Smooth muscle cell (in vitro differentiated cells): ENCODE results near the gene SRSF9. TPM values are rescaled to one million over a fixed set of nuclear protein-coding genes. Genes with fewer than 3 reads are reported as not detected.
"Not testable (repeated sequence)": the region's sequence is repeated elsewhere in the genome, so short reads cannot be mapped to it uniquely, and the experiment has no call there.

Source experiments
- DNase-seq: peaks from one replicate; lab custom pipeline; 2025; ENCODE audit not compliant: unreplicated experiment; lab: John Stamatoyannopoulos, UW
- H2AFZ ChIP-seq: fragments of 200-600 bp; sonication (generic); 2 replicates; pipeline ENCODE4 v1.6.0; 2016; ENCODE audit warnings: antibody characterized with exemption, low read depth, mild to moderate bottlenecking
- H3F3A ChIP-seq: fragments of 200-600 bp; sonication (generic); 2 replicates; pipeline ENCODE4 v1.6.0; 2017; ENCODE audit warnings: antibody characterized with exemption, low read depth
- H3K27ac ChIP-seq: fragments of 200-600 bp; sonication (generic); 2 replicates; pipeline ENCODE4 v1.5.1; 2016; ENCODE audit warnings: low read depth, mild to moderate bottlenecking
- H3K27me3 ChIP-seq: fragments of 200-600 bp; sonication (generic); 2 replicates; pipeline ENCODE4 v1.6.1; 2016; ENCODE audit warnings: low read depth, mild to moderate bottlenecking
- H3K36me3 ChIP-seq: fragments of 200-600 bp; sonication (generic); 2 replicates; pipeline ENCODE4 v1.5.1; 2016; ENCODE audit warnings: low read depth
- H3K4me1 ChIP-seq: fragments of 200-600 bp; sonication (generic); 2 replicates; pipeline ENCODE4 v1.5.1; 2016; ENCODE audit warnings: low read depth
- H3K4me2 ChIP-seq: fragments of 200-600 bp; sonication (generic); 2 replicates; pipeline ENCODE4 v1.6.0; 2016; ENCODE audit warnings: mild to moderate bottlenecking
- H3K4me3 ChIP-seq: fragments of 200-600 bp; sonication (generic); 2 replicates; pipeline ENCODE4 v1.5.1; 2016; ENCODE audit warnings: mild to moderate bottlenecking
- H3K79me2 ChIP-seq: fragments of 200-600 bp; sonication (generic); 2 replicates; pipeline ENCODE4 v1.6.0; 2016; ENCODE audit warnings: low read depth, mild to moderate bottlenecking
- H3K9ac ChIP-seq: fragments of 200-600 bp; sonication (generic); 2 replicates; pipeline ENCODE4 v1.6.0; 2016; ENCODE audit warnings: low read depth
- H3K9me3 ChIP-seq: fragments of 200-600 bp; sonication (generic); replicated peaks from 2 replicates; pipeline ENCODE4 v1.5.1; 2016; ENCODE audit warnings: low read depth
- H4K20me1 ChIP-seq: fragments of 200-600 bp; sonication (generic); 2 replicates; pipeline ENCODE4 v1.6.0; 2016; ENCODE audit warnings: low read depth
- CTCF ChIP-seq: fragments of 200-600 bp; sonication (generic); IDR thresholded peaks from 2 replicates; pipeline ENCODE4 v1.5.1; 2017; ENCODE audit warnings: borderline replicate concordance, mild to moderate bottlenecking, antibody characterized with exemption; ENCODE audit not compliant: insufficient read depth, poor library complexity, severe bottlenecking
- WGBS: methylation state at CpG from one replicate; pipeline ENCODE4 v1.1.7; 2016; ENCODE audit warnings: low lambda C conversion rate; 5-methylcytosine and 5-hydroxymethylcytosine counted together
- polyA plus RNA-seq: library from polyadenylated mRNA; unstranded; fragments of >200 nt; fragmentation: Nextera tagmentation; extraction: Ambion mirVana; gene quantifications from 2 replicates; pipeline ENCODE4 v1.2.1, GENCODE V29; 2016
- total RNA-seq: library from RNA; depleted of rRNA; stranded (reverse); fragments of >200 nt; gene quantifications from 2 replicates; pipeline ENCODE4 v1.2.3, GENCODE V29; 2014

The SRSF9 gene
- total RNA-seq (133 and 148 TPM in 2 replicates), polyA plus RNA-seq (264 and 289 TPM in 2 replicates)

- Histone ChIP-seq H2AFZ (peak within 1 kb of the TSS; percentile 86), H3K79me2 (peaks cover 76% of the 10 kb centered on the region), H3K4me2 (peak within 1 kb of the TSS; percentile 99), H3F3A (no peaks in the 10 kb centered on the region), H3K36me3 (no peaks in the 10 kb centered on the region), H4K20me1 (peaks cover 44% of the 10 kb centered on the region), H3K9ac (peak within 1 kb of the TSS; percentile 95), H3K27me3 (no peaks in the 10 kb centered on the region), H3K9me3 (no peaks in the 10 kb centered on the region), H3K4me3 (peak within 1 kb of the TSS; percentile 99), H3K27ac (peak within 1 kb of the TSS; percentile 95), H3K4me1 (peaks cover 11% of the 10 kb centered on the region)
- DNase-seq, result peak; percentile 89
- 1% methylated on average over 80 of the region's 88 CpGs for WGBS
- TF ChIP-seq CTCF, result peak; percentile 85
Observed at GRCh38 chr12:120469450-120470149, at the start of gene SRSF9. Gene SRSF9 (minus strand): TSS chr12:120469748. CDS start chr12:120469609, 139 bp downstream.

- not testable (repeated sequence) for H3K27me3 ChIP-seq, H3K4me3 ChIP-seq, H2AFZ ChIP-seq, H3K27ac ChIP-seq, H4K20me1 ChIP-seq, H3F3A ChIP-seq, H3K36me3 ChIP-seq, H3K79me2 ChIP-seq, H3K9ac ChIP-seq, H3K4me1 ChIP-seq, DNase-seq, H3K9me3 ChIP-seq, H3K4me2 ChIP-seq
- 94% methylated on average over 8 of the region's 8 CpGs for WGBS
Observed at GRCh38 chr12:120519324-120519723, 49.8 kb upstream of the SRSF9 start.

- 93% methylated on average over 2 of the region's 2 CpGs for WGBS
- H3F3A ChIP-seq, result no peaks in the 10 kb centered on the region
- TF ChIP-seq CTCF, result no peak
- no peaks in the 10 kb centered on the region for H3K79me2 ChIP-seq
- no peak overlapping the region for H3K4me2 ChIP-seq
- no peaks in the 10 kb centered on the region for H3K36me3 ChIP-seq
- no peak overlapping the region for H3K4me3 ChIP-seq
- no peak overlapping the region for H3K27ac ChIP-seq
- H3K27me3 ChIP-seq, result no peaks in the 10 kb centered on the region
- H3K9ac ChIP-seq, result no peak overlapping the region
- H3K4me1 ChIP-seq, result no peaks in the 10 kb centered on the region
- no peaks in the 10 kb centered on the region for H3K9me3 ChIP-seq
- no peak overlapping the region for H2AFZ ChIP-seq
- H4K20me1 ChIP-seq, result no peaks in the 10 kb centered on the region
- DNase-seq, result no peak
Observed at GRCh38 chr12:120515496-120515895, 45.9 kb upstream of the SRSF9 start.

- Histone ChIP-seq H3K9ac (no peak overlapping the region), H3K9me3 (no peaks in the 10 kb centered on the region), H3K4me2 (no peak overlapping the region), H3K4me1 (no peaks in the 10 kb centered on the region), H3F3A (no peaks in the 10 kb centered on the region), H3K4me3 (no peak overlapping the region), H3K27me3 (no peaks in the 10 kb centered on the region), H4K20me1 (no peaks in the 10 kb centered on the region), H3K36me3 (no peaks in the 10 kb centered on the region), H3K79me2 (no peaks in the 10 kb centered on the region), H3K27ac (no peak overlapping the region), H2AFZ (no peak overlapping the region)
- no peak for TF ChIP-seq CTCF
- DNase-seq, result no peak
- WGBS, result 95% methylated on average over 7 of the region's 7 CpGs
Observed at GRCh38 chr12:120514002-120514401, 44.5 kb upstream of the SRSF9 start.
